ENCODE results near the gene JCHAIN.
"Not testable (repeated sequence)": the region's sequence is repeated elsewhere in the genome, so short reads cannot be mapped to it uniquely, and the experiment has no call there.

JCHAIN gene

GRCh38 chr4:70660106-70660505 is 6.2 kb downstream of the JCHAIN start:
- DNase-seq (ENCODE audit: low read depth): no peak
- TF ChIP-seq CTCF (conservative IDR thresholded peaks at IDR 0.05; ENCODE audit: low read depth, low read length): no peak
- no peak overlapping the region for H3K4me3 ChIP-seq (ENCODE audit: low read length)

DNA sequence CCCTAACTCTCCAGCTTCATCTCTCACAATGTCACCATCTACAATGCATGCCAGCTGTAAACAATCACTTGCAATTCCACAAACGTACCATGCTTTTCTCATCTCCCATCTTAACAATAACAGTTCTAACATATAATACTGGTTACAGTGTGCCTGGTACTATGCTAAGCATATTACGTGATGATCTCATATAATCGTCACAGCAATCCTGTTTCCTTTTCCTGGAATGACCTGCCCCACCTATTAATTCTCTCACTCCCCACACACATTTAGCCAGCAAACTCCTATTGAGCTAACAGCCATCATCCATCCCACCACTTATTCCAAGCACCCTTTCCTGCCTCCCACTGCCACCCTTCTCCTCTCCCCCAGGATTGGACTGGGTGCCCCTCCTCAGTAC is 7.9 kb downstream of the JCHAIN start:
- DNase-seq (ENCODE audit: low read depth): no peak
- TF ChIP-seq CTCF (conservative IDR thresholded peaks at IDR 0.05; ENCODE audit: low read depth, low read length): no peak
- H3K4me3 ChIP-seq (ENCODE audit: low read length): no peak overlapping the region

DNA sequence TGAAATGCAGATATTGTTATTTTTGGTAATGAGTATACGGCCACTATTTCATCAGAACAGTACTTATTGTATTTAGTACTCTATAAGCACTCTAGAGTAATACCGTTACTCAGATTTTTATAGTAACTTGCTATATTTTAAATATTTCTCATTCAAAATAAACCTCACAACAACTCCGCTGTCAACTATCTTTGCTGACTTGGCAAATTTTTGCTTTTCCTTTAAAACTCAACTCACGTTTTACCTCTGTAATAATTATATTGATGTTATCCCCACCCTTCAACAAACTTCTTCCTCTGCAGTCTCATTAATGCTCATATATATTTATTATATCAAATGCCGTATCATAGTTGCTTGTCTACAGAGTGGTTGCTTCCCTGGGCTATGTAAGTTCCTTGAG is 9.0 kb downstream of the JCHAIN start:
- H3K4me3 ChIP-seq (ENCODE audit: low read length): no peak overlapping the region
- TF ChIP-seq CTCF (conservative IDR thresholded peaks at IDR 0.05; ENCODE audit: low read depth, low read length): no peak
- no peak for DNase-seq (ENCODE audit: low read depth)

GRCh38 chr4:70654605-70655011 is 11.7 kb downstream of the JCHAIN start:
- TF ChIP-seq CTCF (conservative IDR thresholded peaks at IDR 0.05; ENCODE audit: low read depth, low read length): no peak
- no peak overlapping the region for H3K4me3 ChIP-seq (ENCODE audit: low read length)
- no peak for DNase-seq (ENCODE audit: low read depth)

GRCh38 chr4:70651864-70652506 is 14.3 kb downstream of the JCHAIN start:
- no peak overlapping the region for H3K4me3 ChIP-seq (ENCODE audit: low read length)
- DNase-seq (ENCODE audit: low read depth): no peak
- TF ChIP-seq CTCF (conservative IDR thresholded peaks at IDR 0.05; ENCODE audit: low read depth, low read length): peak; percentile 41

DNA sequence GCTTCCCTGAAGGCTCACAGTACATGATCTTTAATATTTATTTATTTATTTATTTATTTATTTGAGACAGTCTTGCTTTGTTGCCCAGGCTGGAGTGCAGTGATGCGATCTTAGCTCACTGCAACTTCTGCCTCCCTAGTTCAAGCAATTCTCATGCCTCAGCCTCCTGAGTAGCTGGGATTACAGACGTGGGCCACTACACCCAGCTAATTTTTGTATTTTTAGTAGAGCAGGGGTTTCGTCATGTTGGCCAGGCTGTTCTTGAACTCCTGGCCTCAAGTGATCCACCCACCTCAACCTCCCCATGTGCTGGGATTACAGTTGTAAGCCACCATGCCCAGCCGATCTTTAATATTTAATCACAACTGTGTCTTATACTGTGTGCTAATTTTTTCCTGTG is 15.6 kb downstream of the JCHAIN start:
- not testable (repeated sequence) for DNase-seq (ENCODE audit: low read depth)

GRCh38 chr4:70640192-70640591 is 26.1 kb downstream of the JCHAIN start:
- no peak overlapping the region for H3K4me3 ChIP-seq (ENCODE audit: low read length)
- DNase-seq (ENCODE audit: low read depth): no peak
- no peak for TF ChIP-seq CTCF (conservative IDR thresholded peaks at IDR 0.05; ENCODE audit: low read depth, low read length)

More for the DNA sequence above, 15.6 kb downstream of the JCHAIN start:
- H3K4me3 ChIP-seq (ENCODE audit: low read length): not testable (repeated sequence)
